ENCODE results near the gene GGTLC2. TPM values are rescaled to one million over a fixed set of nuclear protein-coding genes. Genes with fewer than 3 reads are reported as not detected.
"Not testable (repeated sequence)": the region's sequence is repeated elsewhere in the genome, so short reads cannot be mapped to it uniquely, and the experiment has no call there.

Gene GGTLC2
- total RNA-seq = not detected

GRCh38 chr22:22644314-22644713, at the start of gene GGTLC2:
Gene GGTLC2, plus strand, starts transcription at chr22:22644614. Its CDS starts 1,732 bp downstream, at chr22:22646346.
- POLR2A ChIA-PET, CTCF ChIA-PET: not testable (repeated sequence)

GRCh38 chr22:22595001-22595835, 49.2 kb upstream of the GGTLC2 start:
- POLR2A ChIA-PET = no interaction called here
- CTCF ChIA-PET = no interaction called here

GRCh38 chr22:22598144-22598543, 46.3 kb upstream of the GGTLC2 start:
- POLR2A ChIA-PET = no interaction called here
- CTCF ChIA-PET = interaction anchor here (0.6 kb wide), 1 partner anchor 12 kb away, joined by 3 read pairs; no protein-coding TSS in a partner anchor

GRCh38 chr22:22599248-22599647, 45.2 kb upstream of the GGTLC2 start:
- ChIA-PET POLR2A (no interaction called here), CTCF (no interaction called here)

GRCh38 chr22:22600531-22601261, 43.7 kb upstream of the GGTLC2 start:
- CTCF ChIA-PET = interaction anchor here (1.0 kb wide), 1 partner anchor 283 kb away, joined by 3 read pairs; no protein-coding TSS in a partner anchor

GRCh38 chr22:22603470-22603947, 40.9 kb upstream of the GGTLC2 start:
- POLR2A ChIA-PET = no interaction called here
- CTCF ChIA-PET = no interaction called here

More at GRCh38 chr22:22600531-22601261, 43.7 kb upstream of the GGTLC2 start:
- POLR2A ChIA-PET = no interaction called here

- CTCF ChIA-PET = no interaction called here
- POLR2A ChIA-PET = no interaction called here
Observed at GRCh38 chr22:22604326-22605073, 39.9 kb upstream of the GGTLC2 start.

GRCh38 chr22:22605074-22605404, 39.4 kb upstream of the GGTLC2 start:
- ChIA-PET POLR2A (no interaction called here), CTCF (no interaction called here)

GRCh38 chr22:22608022-22608421, 36.4 kb upstream of the GGTLC2 start:
- POLR2A ChIA-PET, CTCF ChIA-PET: not testable (repeated sequence)

GRCh38 chr22:22609291-22609690, 35.1 kb upstream of the GGTLC2 start:
- ChIA-PET CTCF (no interaction called here), POLR2A (no interaction called here)

- ChIA-PET POLR2A (no interaction called here), CTCF (no interaction called here)
Observed at GRCh38 chr22:22612516-22612915, 31.9 kb upstream of the GGTLC2 start.

GRCh38 chr22:22614065-22614464, 30.3 kb upstream of the GGTLC2 start:
- POLR2A ChIA-PET = no interaction called here
- CTCF ChIA-PET = no interaction called here

GRCh38 chr22:22616636-22617035, 27.8 kb upstream of the GGTLC2 start:
- CTCF ChIA-PET = interaction anchor here (0.5 kb wide), 1 partner anchor 87 kb away, joined by 3 read pairs; no protein-coding TSS in a partner anchor
- POLR2A ChIA-PET = no interaction called here

GRCh38 chr22:22618448-22618847, 26.0 kb upstream of the GGTLC2 start:
- ChIA-PET POLR2A (no interaction called here), CTCF (no interaction called here)

- CTCF ChIA-PET = no interaction called here
- POLR2A ChIA-PET = no interaction called here
Observed at GRCh38 chr22:22618923-22619322, 25.5 kb upstream of the GGTLC2 start.

GRCh38 chr22:22619765-22620414, 24.5 kb upstream of the GGTLC2 start:
- POLR2A ChIA-PET = no interaction called here
- CTCF ChIA-PET = no interaction called here

- POLR2A ChIA-PET = not testable (repeated sequence)
Observed at GRCh38 chr22:22628546-22629495, 15.6 kb upstream of the GGTLC2 start.

GRCh38 chr22:22631223-22631652, 13.2 kb upstream of the GGTLC2 start:
- CTCF ChIA-PET, POLR2A ChIA-PET: not testable (repeated sequence)

More at GRCh38 chr22:22628546-22629495, 15.6 kb upstream of the GGTLC2 start:
- CTCF ChIA-PET = not testable (repeated sequence)

GRCh38 chr22:22632226-22632625, 12.2 kb upstream of the GGTLC2 start:
- POLR2A ChIA-PET, CTCF ChIA-PET: not testable (repeated sequence)
